Heart left ventricle (tissue), 16 donors: ENCODE results near the gene ASXL2. TPM values are rescaled to one million over a fixed set of nuclear protein-coding genes. Genes with fewer than 3 reads are reported as not detected.

Experiments
- ATAC-seq, 4 donors: fragments of 200-7000 bp; cut with Tn5 transposase; one replicate each; pipeline ENCODE4 v1.9.1; 2020 to 2022; ENCODE audit warnings: moderate library complexity in 4 of 4, mild to moderate bottlenecking in 3 of 4, moderate number of reproducible peaks in 1 of 4
- DNase-seq, 5 donors: peaks; one replicate each; pipeline ENCODE4 v3.0.0-alpha.2; 2020
- H3K27ac ChIP-seq, 12 donors: fragments of 200-600 bp; sonication (generic) in 4 of 12; one replicate each; pipeline versions ENCODE4 v1.5.0 to v1.8.0; 2016 to 2022; ENCODE audit warnings: mild to moderate bottlenecking in 2 of 12
- H3K27me3 ChIP-seq, 9 donors: fragments of 200-600 bp; sonication (generic) in 2 of 9; one replicate each; pipeline versions ENCODE4 v1.5.1 to v1.8.0; 2016 to 2022; ENCODE audit warnings: mild to moderate bottlenecking in 3 of 9
- H3K36me3 ChIP-seq, 9 donors: fragments of 200-600 bp; sonication (generic) in 2 of 9; one replicate each; pipeline versions ENCODE4 v1.5.0 to v1.8.0; 2018 to 2022; ENCODE audit warnings: mild to moderate bottlenecking in 2 of 9
- H3K4me1 ChIP-seq, 12 donors: fragments of 200-600 bp; sonication (generic) in 4 of 12; one replicate each; pipeline versions ENCODE4 v1.5.0 to v1.8.0; 2016 to 2022; ENCODE audit warnings: mild to moderate bottlenecking in 3 of 12
- H3K4me3 ChIP-seq, 12 donors: fragments of 200-600 bp; sonication (generic) in 4 of 12; one replicate each; pipeline versions ENCODE4 v1.5.0 to v1.8.0; 2017 to 2022; ENCODE audit warnings: mild to moderate bottlenecking in 9 of 12, moderate library complexity in 4 of 12
- H3K9me3 ChIP-seq, 12 donors: fragments of 200-600 bp; sonication (generic) in 4 of 12; one replicate each; pipeline versions ENCODE4 v1.5.0 to v1.8.0; 2016 to 2022; ENCODE audit warnings: mild to moderate bottlenecking in 1 of 12
- POLR2A ChIP-seq, 2 donors: fragments of 450-650 bp; IDR thresholded peaks; one replicate each; pipeline ENCODE4 v1.6.1; 2017; ENCODE audit warnings: antibody characterized with exemption in 2 of 2, mild to moderate bottlenecking in 2 of 2, moderate library complexity in 2 of 2
- WGBS, 4 donors: extraction: QIAGEN DNeasy Blood & Tissue Kit in 2 of 4; methylation state at CpG; one replicate each; pipeline versions ENCODE4 v1.1.5 to v1.1.7; 2013 to 2018; 5-methylcytosine and 5-hydroxymethylcytosine counted together
- intact Hi-C, 10 donors: fragments of 100-400 bp; cut with DNase I; formaldehyde crosslinking; loops; one replicate each; pipeline versions ENCODE4 v1.11.1 to v1.14.2; 2022
- polyA plus RNA-seq, 2 donors: library from polyadenylated mRNA; stranded (reverse); fragments of 200-250 nt; gene quantifications; one replicate each; pipeline ENCODE4 v1.2.3, GENCODE V29; 2013
- total RNA-seq, 9 donors: library from RNA; depleted of rRNA in 2 of 9; stranded (reverse); fragments of >200 nt in 2 of 9; fragmentation: NEBNext Ultra II Directional in 3 of 9; extraction: Animal tissue kit (Norgen Biotek cat#: 25700) in 3 of 9; gene quantifications; one replicate each; pipeline versions ENCODE4 v1.1.0 to v1.2.4, GENCODE V29; 2016 to 2023
- TF ChIP-seq, protein P1 (sequence below), 12 donors: fragments of 200-600 bp; sonication (generic) in 4 of 12; IDR thresholded peaks; one replicate each; pipeline versions ENCODE4 v1.5.0 to v1.8.0; 2018 to 2022; ENCODE audit warnings: antibody characterized with exemption in 12 of 12, mild to moderate bottlenecking in 5 of 12
- donor health status: ischemic (EF 13 %, LVEDD 7.1; RV severe dilation, severe dysfunction).
- donor health status: healthy with polysubstance abuse.
- donor health status: DM: no; HTN: yes; CAD: no.
- donor health status: DM: no; HTN: no; CAD: no.
- donor health status: ischemic (EF 25% LVEDD 6.9; RV normal size, moderate dysfunction).
- donor health status: ischemic (EF 25% LVEDD 5.7; RV mildly dilated, moderate dysfunction).
- donor health status: healthy.
- donor health status: DM: yes; HTN: yes; CAD: no.
- donor health status: ischemic (EF 35%, LVEDD 5.7; RV mildly dilated, moderate dysfunction).
- donor health status: nonischemic (EF 11% LVEDD 7.7; RV severe dilation, severe dysfunction).
- donor health status: DM: yes; HTN: yes; CAD: no.
- donor health status: PGD.
- donor health status: ischemic (EF 29% LVEDD 5.4; RV normal size, mild dysfunction).
- donor health status: nonischemic (EF 23%, LVEDD 6.1; RV moderate dilation, normal function).

The ASXL2 gene
- total and polyA plus RNA-seq, 11 donors: 1.9 to 35.3 (median 23.0) TPM

DNA sequence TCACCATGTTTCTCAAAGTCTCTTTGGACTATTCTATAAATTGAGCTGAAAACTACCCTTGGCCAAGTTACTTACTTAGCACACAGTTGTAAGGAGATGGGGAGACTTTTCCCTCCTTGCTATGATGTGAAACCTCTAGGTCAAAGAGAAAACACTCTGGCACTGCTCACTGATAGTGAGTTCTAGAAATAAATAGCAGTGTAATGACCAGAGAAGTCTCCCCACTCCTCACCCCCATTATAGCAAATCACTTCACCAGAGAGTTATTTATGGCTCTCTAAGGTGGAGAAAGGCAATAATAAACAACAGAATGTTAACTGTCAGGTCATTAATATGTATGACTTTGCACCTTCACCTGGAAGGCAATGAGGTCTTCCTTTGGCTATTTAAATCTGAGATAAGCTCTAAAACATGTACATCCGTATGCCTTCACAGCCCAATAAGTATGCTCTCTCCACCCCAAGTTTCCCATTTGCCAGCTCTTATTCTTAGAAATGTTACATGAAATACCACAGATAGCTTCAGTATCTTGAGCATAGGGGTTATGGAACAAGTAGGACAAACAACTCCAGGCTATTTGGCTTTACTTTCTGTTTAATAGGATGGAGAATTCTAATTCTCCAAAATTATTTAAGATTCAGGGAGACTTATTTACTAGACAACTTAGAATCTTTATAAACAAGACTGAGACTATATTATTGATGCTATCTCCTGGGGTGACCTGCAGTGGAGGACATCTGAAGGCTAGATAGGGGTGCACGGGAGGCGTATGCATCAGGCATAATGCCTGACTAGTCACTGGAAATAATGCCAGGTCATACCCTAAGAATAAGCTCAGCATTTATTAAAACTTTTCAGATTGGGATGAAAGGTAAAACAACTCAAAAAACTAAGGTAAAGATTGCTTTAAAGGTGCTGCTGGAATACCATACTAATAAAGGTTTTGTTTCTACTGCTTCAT, 139.6 kb downstream of the ASXL2 start:
- no peaks in the 10 kb centered on the region for H3K27me3 ChIP-seq
- intact Hi-C loops: no loop called here
- H3K9me3 ChIP-seq: no peaks in the 10 kb centered on the region
- peak overlapping the region in 10 of 12 donors; percentile 16 to 82 (median 60) for H3K27ac ChIP-seq
- ATAC-seq (peak; percentile 74 to 91 (median 81)), DNase-seq (no peak)
- TF ChIP-seq, protein P1, sequence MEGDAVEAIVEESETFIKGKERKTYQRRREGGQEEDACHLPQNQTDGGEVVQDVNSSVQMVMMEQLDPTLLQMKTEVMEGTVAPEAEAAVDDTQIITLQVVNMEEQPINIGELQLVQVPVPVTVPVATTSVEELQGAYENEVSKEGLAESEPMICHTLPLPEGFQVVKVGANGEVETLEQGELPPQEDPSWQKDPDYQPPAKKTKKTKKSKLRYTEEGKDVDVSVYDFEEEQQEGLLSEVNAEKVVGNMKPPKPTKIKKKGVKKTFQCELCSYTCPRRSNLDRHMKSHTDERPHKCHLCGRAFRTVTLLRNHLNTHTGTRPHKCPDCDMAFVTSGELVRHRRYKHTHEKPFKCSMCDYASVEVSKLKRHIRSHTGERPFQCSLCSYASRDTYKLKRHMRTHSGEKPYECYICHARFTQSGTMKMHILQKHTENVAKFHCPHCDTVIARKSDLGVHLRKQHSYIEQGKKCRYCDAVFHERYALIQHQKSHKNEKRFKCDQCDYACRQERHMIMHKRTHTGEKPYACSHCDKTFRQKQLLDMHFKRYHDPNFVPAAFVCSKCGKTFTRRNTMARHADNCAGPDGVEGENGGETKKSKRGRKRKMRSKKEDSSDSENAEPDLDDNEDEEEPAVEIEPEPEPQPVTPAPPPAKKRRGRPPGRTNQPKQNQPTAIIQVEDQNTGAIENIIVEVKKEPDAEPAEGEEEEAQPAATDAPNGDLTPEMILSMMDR (IDR thresholded peaks at IDR 0.05): no peak
- no peak for TF ChIP-seq POLR2A (IDR thresholded peaks at IDR 0.05)
- peaks cover 0 to 29% (median 19%) of the 10 kb centered on the region in 9 donors for H3K36me3 ChIP-seq
- WGBS, 4 donors: 56 to 66% (median 59%) methylated on average over 3 of the region's 3 CpGs
- peaks cover 0 to 24% (median 2%) of the 10 kb centered on the region in 12 donors for H3K4me1 ChIP-seq
- no peak overlapping the region for H3K4me3 ChIP-seq

DNA sequence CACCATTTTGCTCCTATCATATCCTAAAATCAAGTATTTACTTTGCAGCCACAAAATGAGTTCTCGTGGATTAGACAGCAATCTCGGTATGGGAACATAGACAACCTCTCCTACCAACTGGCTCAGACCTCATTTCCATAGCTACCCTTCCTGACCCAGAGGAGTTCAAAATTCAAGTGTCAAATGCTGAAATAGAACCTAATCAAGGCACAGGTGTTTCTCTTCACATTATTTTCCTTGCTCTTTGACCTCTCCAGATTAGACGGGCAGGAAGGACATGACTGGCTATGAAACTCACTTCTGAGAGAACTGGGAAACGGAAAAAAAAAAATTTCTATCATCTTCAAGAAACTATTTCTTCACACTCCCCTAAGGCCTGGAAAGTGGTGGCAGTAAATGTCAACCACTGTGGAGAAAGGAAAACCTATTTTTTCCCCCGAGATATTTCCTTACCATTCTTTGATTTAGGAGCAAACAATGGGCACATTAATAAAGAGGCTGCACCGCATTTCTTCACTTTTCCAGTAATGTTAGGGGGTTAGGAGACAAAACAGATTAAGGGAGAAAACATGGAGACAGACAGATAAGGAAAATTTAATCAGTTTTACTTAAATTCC, 141.3 kb downstream of the ASXL2 start:
- 81 to 84% (median 83%) methylated on average over 6 of the region's 6 CpGs for WGBS, 4 donors
- Histone ChIP-seq H3K9me3 (peaks cover 0 to 6% (median 0%) of the 10 kb centered on the region in 12 donors), H3K27ac (no peak overlapping the region), H3K4me1 (peaks cover 0 to 24% (median 2%) of the 10 kb centered on the region in 12 donors), H3K27me3 (no peaks in the 10 kb centered on the region), H3K36me3 (peaks cover 0 to 12% (median 3%) of the 10 kb centered on the region in 9 donors), H3K4me3 (no peak overlapping the region)
- no peak for DNase-seq
- no peak for ATAC-seq
- intact Hi-C loops: no loop called here
- TF ChIP-seq, protein P1 (IDR thresholded peaks at IDR 0.05): no peak
- TF ChIP-seq POLR2A (IDR thresholded peaks at IDR 0.05): no peak

DNA sequence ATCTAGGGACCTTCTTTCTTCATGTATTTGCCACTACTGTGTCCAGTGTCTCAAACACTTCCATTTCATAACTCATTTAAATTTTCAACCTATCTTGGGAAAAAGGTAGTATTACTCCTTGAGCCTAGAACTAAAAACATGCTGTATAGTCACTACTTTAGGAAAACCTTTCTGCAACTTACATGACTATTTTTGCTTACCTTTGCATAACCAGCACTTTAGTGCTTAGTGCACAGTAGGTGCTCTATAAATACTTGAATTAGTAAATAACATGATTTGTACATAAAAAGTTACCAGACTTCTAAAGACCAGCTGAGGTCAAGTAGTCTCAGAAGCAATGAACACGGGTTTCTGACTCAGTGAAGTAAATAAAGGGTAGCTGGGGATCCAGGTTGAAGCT, 142.5 kb downstream of the ASXL2 start:
- H3K4me1 ChIP-seq: peaks cover 0 to 21% (median 2%) of the 10 kb centered on the region in 12 donors
- no peak for TF ChIP-seq POLR2A (IDR thresholded peaks at IDR 0.05)
- TF ChIP-seq, protein P1 (IDR thresholded peaks at IDR 0.05): no peak
- intact Hi-C loops: no loop called here
- peaks cover 0 to 6% (median 0%) of the 10 kb centered on the region in 12 donors for H3K9me3 ChIP-seq
- 78 to 100% (median 90%) methylated on average over 1 of the region's 1 CpG for WGBS, 4 donors
- peaks cover 0 to under 1% (median 0%) of the 10 kb centered on the region in 9 donors for H3K36me3 ChIP-seq
- no peak overlapping the region for H3K4me3 ChIP-seq
- no peak overlapping the region for H3K27ac ChIP-seq
- H3K27me3 ChIP-seq: no peaks in the 10 kb centered on the region
- no peak for DNase-seq
- no peak for ATAC-seq

DNA sequence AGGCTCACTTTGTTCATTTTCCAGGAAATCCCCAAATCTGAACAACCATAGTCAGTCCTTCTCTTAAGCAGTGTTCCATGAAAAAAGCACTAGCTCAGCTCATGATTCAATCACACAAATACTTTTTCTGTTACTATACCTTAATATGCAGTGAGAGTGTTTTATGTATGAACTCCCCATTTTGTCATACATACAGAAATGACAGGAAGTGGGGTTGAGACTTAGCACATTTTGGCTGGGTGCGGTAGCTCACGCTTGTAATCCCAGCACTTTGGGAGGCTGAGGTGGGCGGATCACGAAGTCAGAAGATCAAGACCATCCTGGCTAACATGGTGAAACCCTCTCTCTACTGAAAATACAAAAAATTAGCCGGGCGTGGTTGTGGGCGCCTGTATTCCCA, 149.7 kb downstream of the ASXL2 start:
- ATAC-seq (no peak), DNase-seq (no peak)
- intact Hi-C loops: no loop called here
- Histone ChIP-seq H3K4me1 (no peaks in the 10 kb centered on the region), H3K27me3 (no peaks in the 10 kb centered on the region), H3K27ac (no peak overlapping the region), H3K9me3 (peaks cover 0 to 6% (median 0%) of the 10 kb centered on the region in 12 donors), H3K36me3 (no peaks in the 10 kb centered on the region), H3K4me3 (no peak overlapping the region)
- TF ChIP-seq, protein P1 (IDR thresholded peaks at IDR 0.05): no peak
- TF ChIP-seq POLR2A (IDR thresholded peaks at IDR 0.05): no peak
- WGBS, 4 donors: 90 to 94% (median 93%) methylated on average over 7 of the region's 7 CpGs
